Measurements from ENCODE around the gene CDC42EP3.

Gene CDC42EP3

DNA sequence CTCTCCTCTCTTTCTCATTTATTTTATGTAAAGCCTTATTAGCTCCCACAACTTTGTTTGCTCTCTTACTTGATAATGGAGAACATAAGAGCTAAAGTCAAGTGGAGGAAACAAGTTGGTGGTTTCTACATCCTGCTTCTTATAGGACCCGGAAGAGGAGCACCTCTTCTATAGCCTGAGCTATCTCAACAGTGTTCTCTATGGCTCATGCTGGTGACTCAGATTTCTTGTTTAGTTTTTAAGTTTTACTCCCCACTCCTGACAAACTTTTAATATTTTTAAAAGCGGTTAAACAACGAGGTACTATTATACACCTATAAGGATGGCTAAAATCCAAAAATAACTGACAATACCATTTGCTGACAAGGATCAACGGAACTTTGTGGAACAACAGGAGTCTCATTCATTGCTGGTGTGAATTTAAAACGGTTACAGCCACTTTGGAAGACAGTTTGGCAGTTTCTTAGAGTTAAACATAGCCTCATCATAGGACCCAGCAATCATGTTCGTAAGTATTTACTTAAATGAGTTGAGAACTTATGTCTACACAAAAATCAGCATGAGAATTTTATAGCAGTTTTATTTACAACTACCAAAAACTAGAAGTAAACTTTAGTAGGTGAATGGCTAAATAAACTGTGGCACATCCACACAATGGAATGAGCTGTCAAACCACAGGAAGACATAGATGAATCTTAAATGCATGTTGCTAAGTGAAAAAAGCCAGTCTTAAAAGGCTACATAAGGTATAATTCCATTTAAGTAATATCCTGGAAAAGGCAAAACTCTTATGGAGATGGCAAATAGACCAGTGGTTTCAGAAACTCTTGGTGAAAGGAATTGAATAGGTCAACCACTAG is 12.7 kb upstream of the CDC42EP3 start:
- peak in 1 of 2 donors; percentile 70 for DNase-seq

DNA sequence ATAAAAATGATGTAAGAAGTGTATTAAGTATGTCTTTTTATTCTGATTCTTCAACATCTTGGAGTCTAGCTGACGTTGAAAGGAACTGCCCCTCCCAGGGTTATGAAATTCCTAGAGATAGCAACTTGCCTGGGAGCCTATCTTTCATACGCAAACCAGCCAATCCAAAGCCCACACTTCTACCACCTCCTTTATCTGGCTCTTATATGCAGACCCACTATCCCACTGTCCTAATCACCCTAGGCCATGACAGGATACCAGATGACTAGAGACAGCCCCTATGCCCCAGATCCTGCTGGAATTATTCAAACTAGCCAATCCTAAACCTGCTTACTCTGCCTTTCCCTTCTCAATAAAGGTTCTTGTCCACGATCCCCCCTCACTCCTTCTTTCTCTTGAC is 11.8 kb upstream of the CDC42EP3 start:
- no peak for DNase-seq

GRCh38 chr2:37682473-37682872 is 11.0 kb upstream of the CDC42EP3 start:
- DNase-seq, result no peak

GRCh38 chr2:37681587-37681986 is 10.1 kb upstream of the CDC42EP3 start:
- DNase-seq, result no peak

DNA sequence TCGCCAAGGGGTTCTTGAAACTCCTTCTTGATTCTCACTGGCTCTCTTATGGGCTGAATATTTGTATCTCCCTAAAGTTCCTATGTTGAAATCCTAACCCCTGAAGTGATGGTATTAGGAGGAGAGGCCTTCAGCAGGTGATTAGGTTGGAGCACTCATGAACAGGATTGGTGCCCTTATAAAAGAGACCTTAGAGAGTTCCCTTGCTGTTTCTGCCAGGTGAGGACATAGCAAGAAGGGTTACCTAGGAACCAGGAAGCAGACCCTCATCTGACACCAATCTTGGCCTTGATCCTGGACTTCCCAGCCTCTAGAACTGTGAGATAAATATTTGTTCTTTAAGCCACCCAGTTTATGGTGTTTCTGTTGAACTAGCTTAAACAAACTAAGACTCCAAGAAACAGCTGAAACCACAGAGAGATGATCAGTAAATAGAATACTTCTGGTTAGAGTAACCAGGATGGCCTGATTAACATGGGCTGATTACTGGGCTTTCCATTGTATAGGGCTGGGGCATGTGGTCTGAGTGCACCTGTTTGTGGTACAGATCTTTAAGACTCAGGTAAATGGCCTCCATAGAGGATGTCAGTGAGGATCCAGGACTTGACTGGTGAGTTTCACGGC is 7.7 kb upstream of the CDC42EP3 start:
- DNase-seq, result no peak

GRCh38 chr2:37676274-37676673 is 4.8 kb upstream of the CDC42EP3 start:
- DNase-seq, result no peak

DNA sequence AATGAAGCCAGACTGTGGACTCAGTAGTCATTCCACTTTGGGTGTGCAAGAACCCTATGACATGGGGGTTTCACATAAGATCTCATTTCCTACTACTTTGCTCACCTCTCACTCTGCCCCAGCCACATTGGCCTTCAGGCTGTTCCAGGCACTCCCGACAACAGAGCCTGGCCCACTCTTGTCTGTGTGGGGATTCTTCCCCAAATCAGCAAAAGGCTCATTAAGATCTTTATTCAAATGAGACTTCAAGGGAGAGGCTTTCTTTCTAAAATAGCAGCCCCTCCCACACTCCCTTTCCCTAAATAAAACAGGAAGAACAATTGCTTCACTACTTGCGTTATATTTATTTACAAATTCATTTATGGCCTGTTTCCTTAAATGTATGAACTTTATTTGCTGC is 3.5 kb upstream of the CDC42EP3 start:
- no peak for DNase-seq

GRCh38 chr2:37672870-37673184 is 1.4 kb upstream of the CDC42EP3 start:
- no peak for DNase-seq

DNA sequence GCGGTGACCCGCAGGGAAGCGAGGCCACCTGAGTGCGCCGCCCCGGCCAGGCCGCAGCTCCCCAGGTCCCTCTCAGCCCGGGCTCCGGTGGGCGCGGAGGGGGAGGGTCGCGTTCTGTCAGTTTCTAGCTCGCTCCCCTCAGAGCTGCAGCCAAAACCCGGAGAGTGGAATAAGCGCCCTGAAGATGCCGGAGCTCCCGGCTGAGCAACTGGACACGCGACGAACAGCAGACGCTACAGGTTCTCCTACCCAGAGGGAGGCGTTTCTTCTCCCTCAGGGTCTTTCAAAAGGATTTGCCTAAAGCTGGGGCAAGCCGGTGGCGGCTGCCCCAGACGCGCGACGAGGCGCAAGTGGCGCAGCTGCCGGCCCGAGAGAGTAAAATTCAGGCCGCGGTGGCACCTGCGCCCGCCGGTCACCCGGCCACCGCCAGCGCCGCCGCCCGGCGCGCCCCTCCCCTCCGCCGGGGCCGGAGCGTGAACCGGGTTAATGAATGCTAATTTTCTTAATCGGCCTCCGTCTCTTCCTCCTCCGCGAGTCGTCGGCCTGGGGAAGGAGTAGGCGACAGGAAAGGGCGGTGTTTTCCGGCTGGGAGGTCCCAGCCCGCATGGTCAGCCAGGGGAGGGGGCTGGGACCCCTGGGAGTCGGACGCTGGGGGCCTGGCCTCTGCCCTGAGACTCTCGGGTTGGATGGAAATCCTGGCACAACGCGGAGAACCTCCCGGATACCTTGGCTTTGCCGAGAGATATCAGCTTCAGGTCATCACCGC is 845 bp upstream of the CDC42EP3 start:
- peak; percentile 36 to 67 for DNase-seq

- DNase-seq, result peak in 1 of 2 donors; percentile 40
Measured at GRCh38 chr2:37671816-37672103, 318 bp upstream of the CDC42EP3 start.

GRCh38 chr2:37670378-37671008 is 949 bp downstream of the CDC42EP3 start:
- DNase-seq, result no peak

DNA sequence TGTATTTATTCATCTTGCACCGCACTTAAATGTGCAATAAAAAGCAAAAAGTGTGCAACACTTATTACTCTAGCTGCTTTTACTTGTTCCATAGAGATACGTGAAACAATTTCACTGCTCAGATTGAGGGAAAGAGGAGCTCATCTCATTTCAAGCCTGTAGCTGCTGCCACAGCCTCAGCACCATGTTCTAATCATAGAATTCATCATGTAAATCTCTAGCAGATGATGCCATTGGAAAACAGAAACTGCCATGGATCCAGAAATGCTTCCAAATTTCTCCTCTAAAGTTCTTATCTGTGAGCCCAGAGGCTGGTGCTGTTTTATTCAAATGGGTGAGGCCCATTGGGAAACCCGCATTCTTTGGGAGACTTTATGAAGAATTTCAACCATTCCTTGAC is 2.0 kb downstream of the CDC42EP3 start:
- no peak for DNase-seq

- DNase-seq, result no peak
Measured at GRCh38 chr2:37667704-37668103, 3.7 kb downstream of the CDC42EP3 start.

GRCh38 chr2:37666772-37667171 is 4.7 kb downstream of the CDC42EP3 start:
- no peak for DNase-seq

DNA sequence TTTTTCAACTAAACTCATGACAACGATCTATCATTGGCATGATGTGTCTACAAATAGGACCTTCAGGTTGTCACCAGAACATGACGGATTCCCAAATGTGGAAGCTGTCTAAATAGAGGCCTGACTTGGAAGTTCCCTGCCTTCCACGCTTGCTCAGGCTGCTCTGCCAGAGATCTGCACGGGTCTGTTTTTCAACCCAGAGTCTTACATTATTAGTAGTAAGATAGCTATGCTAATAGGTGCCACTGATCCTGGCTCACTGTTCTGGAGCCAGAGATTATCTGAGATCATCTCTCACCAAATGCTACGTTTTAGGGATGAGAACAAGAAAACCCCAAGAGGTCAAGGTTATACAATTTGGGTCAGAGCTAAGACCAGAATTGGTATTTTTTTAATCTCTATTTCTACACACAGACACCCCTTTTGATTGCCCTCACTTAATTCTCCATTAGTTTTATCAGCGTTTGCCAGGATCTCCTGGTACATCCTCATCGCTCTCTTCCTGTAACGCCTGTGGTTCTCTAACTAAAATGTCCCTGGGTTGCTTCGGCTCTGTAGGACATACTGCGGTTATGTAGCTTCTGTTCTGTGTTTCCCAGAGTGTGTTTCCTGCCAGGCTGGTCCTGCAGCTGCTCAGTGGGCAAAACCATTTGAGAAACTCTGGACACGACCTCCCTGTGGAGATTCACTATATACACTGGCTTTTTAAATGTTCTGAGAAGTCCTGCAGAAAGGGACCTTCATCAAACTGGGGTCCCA is 5.7 kb downstream of the CDC42EP3 start:
- no peak for DNase-seq

DNA sequence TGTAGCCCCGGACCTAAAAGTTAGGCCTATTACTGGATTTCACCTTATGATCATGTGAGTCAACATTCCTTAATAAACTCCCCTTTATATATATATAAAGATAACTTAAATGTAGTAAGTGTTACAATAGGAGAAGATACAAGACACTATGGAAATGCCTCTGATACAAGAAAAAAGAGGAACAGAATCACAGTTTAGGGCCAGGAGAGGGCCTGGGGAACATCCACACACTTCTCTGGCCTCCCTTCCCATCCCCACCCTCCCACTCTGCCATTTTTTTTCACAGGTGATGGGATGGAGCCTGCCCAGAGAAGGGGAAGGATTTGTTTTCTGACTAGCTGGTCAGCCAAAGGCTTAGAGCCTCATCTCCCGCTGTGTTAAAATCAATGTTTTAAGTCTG is 6.4 kb downstream of the CDC42EP3 start:
- no peak for DNase-seq

DNA sequence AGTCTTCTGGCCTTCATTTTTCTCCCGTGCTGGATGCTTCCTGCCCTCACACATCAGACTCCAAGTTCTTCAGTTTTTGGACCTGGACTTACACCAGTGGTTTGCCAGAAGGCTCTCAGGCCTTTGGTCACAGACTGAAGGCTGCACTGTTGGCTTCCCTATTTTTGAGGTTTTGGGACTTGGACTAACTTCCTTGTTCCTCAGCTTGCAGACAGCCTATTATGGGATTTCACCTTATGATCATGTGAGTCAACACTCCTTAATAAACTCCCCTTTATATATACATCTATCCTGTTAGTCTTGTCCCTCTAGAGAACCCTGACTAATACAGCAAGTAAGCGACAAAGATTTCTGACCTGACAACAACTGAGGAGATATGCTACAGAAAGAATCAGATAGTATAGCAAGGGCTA is 7.2 kb downstream of the CDC42EP3 start:
- no peak for DNase-seq

GRCh38 chr2:37663390-37663789 is 8.1 kb downstream of the CDC42EP3 start:
- no peak for DNase-seq

DNA sequence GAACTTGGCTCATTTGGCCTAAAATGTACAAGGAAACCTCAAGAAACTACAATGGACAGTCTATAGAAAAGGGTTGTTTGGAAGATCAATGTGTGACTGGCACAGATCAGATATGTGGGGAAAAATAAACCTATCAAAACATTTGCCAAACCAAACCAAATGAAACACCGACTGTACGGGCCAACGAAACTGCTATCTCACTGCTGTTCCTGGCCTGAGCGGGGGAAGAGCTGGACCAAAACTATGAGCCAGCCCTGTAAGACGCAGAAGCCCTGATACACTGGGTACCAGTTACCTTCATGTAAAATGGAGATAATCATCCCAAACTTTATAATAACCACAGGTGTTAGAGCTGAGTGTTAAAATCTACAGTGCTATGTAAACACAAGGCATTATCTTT is 11.7 kb downstream of the CDC42EP3 start:
- DNase-seq, result no peak

- DNase-seq, result no peak
Measured at GRCh38 chr2:37658682-37659081, 12.8 kb downstream of the CDC42EP3 start.

DNA sequence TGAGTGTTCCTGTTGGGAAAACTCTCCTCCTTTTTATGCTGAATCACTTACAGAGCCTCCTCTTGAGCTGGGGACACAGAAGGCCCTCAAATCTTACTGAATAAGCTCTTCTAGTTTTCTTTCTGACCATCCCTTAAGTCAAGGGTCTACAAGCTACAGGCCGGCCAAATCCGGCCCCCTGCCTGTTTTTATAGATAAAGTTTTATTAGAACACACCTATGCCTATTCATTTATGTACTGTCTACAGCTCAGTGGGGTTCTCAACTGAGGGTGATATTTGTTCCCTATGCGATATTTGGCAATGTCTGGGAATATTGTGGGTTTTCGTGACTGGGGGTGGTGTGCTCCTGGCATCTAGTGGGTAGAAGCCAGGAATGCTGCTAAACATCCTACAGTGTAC is 14.0 kb downstream of the CDC42EP3 start:
- no peak for DNase-seq

DNA sequence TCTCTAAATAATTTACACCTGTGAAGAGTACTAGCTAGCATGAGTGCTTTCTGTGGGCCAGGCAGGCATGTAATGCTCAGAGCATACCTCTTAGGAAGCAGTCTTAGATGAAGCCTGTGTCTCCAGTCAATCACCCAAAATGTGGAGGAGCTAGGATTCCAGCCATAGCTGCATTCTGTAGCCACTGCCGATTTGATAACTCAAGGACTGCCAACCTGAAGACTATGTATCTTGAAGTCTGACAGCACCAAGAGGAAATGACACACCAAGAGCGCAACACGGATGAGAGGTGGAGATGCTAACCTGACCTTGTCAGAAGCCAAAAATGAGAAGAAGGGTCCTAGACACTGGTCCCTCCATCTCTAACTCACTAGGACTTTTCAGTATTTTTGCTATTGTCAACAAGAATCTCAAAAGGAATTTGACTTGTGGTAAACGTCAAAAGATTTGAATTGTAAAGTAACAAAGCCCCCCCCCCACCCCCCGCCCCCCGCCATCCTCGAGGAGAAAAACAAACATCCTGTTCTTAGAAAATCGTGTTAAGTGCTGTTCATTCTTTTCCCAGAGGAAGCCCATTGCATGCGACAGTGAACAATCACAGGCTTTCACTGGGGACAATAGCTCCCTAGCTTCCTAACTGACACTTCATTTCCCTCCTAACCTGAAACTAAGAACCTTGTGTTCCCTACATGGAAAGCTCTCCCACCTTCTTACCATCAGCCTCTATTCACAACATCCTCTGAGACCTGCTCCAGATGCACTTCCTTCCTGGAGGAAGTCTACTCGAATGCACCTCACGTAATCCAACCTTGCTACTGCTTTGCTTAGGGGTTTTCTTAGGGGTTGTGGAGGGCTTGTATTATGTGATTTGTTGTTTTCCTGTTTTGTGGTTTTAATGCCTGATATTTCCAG is 14.7 kb downstream of the CDC42EP3 start:
- no peak for DNase-seq
